Measurements from ENCODE around the gene TEX13B.
A peak's percentile ranks its signal among the peaks of the same experiment; 100 is the strongest.
"Not testable (repeated sequence)": the region's sequence is repeated elsewhere in the genome, so short reads cannot be mapped to it uniquely, and the experiment has no call there.

The TEX13B gene

DNA sequence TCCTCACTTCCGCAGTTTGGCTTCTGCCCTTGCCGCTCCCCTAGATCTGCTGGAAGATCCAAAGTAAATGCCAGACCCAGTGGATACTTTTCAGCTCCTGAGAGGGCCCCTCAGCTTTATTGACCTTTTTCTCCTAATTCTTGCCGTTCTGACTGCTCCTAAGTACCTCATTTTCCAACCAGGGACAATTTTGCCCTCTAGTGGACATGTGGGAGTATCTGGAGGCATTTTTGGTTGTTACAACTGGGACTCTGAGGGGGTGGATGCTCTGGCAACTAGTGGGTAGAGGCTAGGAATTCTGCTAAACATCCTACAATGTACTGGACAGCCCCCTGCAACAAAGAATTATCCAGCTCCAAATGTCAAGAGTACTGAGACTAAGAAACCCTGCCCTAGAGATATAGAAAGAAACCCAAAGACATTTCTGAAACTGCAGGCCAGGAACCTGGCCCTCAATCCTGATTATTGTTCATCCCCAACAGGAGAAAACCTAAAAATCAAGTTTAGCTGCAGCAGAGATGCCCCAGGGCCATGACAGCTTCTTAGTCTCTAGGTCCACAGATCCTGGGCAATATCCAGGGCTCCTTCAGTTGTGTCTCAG, 3.4 kb downstream of the TEX13B start:
- peak; percentile 3 for DNase-seq (ENCODE audit: extremely low read depth, low read depth)
- TF ChIP-seq, protein P1, sequence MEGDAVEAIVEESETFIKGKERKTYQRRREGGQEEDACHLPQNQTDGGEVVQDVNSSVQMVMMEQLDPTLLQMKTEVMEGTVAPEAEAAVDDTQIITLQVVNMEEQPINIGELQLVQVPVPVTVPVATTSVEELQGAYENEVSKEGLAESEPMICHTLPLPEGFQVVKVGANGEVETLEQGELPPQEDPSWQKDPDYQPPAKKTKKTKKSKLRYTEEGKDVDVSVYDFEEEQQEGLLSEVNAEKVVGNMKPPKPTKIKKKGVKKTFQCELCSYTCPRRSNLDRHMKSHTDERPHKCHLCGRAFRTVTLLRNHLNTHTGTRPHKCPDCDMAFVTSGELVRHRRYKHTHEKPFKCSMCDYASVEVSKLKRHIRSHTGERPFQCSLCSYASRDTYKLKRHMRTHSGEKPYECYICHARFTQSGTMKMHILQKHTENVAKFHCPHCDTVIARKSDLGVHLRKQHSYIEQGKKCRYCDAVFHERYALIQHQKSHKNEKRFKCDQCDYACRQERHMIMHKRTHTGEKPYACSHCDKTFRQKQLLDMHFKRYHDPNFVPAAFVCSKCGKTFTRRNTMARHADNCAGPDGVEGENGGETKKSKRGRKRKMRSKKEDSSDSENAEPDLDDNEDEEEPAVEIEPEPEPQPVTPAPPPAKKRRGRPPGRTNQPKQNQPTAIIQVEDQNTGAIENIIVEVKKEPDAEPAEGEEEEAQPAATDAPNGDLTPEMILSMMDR (IDR thresholded peaks at IDR 0.05; ENCODE audit: low read depth, low read length) = peak; percentile 57

DNA sequence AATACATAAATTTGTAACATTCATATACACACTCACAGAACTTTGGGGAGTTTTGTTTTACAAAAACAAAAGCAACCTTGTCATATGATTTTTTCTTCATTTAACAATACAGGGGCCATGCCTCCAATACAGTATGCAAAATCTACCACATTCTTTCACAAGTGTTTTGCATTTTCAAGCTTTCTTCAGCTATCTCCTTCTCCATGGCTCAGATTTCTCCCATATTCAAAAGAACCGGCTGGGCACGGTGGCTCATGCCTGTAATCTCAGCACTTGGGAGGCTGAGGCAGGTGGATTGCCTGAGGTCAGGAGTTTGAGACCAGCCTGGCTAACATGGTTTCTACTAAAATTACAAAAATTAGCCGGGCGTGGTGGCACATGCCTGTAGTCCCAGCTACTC, 4.1 kb downstream of the TEX13B start:
- no peak for DNase-seq (ENCODE audit: extremely low read depth, low read depth)
- TF ChIP-seq, protein P1 (IDR thresholded peaks at IDR 0.05; ENCODE audit: low read depth, low read length) = no peak

DNA sequence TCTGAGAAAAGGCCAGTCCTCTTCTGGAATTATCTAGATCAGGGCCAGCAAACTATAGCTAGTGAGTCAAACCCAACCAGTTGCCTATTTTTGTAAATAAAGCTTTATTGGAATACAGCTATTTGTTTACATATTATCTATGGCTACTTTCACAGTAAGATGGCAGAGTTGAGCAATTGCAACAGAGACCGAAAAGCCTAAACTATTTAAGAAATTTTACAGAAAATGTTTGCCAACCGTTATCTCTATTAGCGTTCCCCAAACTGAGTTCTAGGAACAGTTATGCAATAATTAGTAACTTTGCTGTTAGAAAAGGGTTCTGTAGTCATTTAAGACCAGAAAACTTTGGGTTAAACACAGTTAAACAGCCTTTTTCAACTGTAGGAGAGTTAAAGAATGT, 10.5 kb downstream of the TEX13B start:
- DNase-seq (ENCODE audit: extremely low read depth, low read depth) = no peak
- TF ChIP-seq, protein P1 (IDR thresholded peaks at IDR 0.05; ENCODE audit: low read depth, low read length) = no peak

DNA sequence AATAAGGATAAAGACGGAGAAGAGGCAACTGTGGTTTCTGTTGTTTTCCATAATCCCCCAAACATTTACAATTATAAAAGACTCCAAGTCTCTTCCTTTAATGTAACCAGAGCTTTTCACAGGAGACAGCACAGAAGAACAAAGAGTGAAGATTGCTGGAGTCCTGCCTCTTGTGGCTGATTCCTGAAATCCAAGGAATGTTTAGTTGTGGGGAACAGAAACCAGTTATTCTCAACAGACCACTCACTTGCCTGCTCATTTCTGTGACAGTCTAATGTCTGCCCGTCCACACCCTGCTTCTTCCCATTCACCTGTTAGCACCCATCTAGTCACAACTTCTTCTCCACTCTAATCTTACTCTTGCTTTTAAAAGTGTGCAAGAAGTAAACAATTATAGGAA, 12.1 kb downstream of the TEX13B start:
- DNase-seq (ENCODE audit: extremely low read depth, low read depth) = no peak
- TF ChIP-seq, protein P1 (IDR thresholded peaks at IDR 0.05; ENCODE audit: low read depth, low read length) = no peak

DNA sequence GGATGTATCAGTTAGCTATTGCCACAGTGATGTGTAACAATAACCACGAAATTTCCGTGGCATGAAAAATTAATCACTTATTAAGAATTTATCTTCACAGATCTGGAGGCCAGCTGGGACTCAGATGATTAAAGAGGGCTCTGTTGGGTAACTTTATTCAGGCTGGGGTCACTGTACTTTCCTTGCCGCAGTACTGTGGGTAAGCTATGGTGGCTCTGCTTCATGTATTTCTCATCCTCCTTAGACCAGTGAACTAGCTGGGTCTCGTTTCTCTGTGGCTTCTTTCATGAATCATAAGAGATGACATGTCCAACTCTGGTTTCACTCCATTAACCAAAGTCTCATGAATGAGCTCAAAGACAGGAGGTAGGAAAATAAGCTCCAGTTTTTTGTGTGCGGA, 13.5 kb downstream of the TEX13B start:
- no peak for DNase-seq (ENCODE audit: extremely low read depth, low read depth)
- TF ChIP-seq, protein P1 (IDR thresholded peaks at IDR 0.05; ENCODE audit: low read depth, low read length) = no peak

DNA sequence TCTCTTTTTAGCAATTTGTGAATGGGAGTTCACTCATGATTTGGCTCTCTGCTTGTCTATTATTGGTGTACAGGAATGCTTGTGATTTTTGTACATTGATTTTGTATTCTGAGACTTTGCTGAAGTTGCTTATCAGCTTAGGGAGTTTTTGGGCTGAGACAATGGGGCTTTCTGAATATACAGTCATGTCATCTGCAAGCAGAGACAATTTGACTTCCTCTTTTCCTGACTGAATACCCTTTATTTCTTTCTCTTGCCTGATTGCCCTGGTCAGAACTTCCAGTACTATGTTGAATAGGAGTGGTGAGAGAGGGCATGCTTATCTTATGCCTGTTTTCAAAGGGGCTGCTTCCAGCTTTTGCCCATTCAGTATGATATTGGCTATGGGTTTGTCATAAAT, 26.8 kb downstream of the TEX13B start:
- DNase-seq (ENCODE audit: extremely low read depth, low read depth) = not testable (repeated sequence)

DNA sequence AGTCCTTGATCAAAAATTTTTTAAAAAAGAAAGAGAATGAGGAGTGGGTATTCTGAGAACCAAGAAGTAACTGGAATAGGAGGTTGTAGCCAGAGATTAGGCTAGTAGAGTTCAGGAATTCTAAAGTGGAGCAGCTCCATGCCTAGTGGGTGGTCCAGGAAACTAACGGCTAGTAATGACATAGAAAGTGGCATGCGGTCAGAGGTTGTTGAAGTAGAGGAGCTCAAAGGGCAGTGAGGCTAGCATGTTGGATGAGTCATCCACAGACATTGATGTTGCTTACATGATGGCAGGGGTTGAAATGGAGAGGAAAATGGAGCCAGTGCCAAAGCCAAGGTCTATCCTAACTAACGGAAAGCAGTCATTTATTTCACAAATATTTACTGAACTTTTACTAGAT, 42.1 kb downstream of the TEX13B start:
- DNase-seq (ENCODE audit: extremely low read depth, low read depth) = no peak
- TF ChIP-seq, protein P1 (IDR thresholded peaks at IDR 0.05; ENCODE audit: low read depth, low read length) = no peak

DNA sequence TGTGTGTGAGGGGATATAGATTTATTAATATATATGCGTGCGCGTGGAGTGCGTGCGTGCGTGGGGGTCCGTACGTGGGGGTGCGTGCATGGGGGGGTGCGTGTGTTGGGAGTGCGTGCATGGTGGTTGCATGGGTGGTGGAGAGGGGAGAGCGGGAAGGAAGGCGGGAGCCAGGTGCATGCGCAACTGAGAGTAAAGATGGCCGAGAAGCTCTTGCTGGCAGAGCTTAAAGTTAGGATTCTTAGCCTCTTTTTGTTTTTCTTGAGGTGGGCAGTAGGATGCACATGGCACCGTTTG, 45.8 kb downstream of the TEX13B start:
- TF ChIP-seq, protein P1 (IDR thresholded peaks at IDR 0.05; ENCODE audit: low read depth, low read length) = no peak

More for the DNA sequence above, 45.8 kb downstream of the TEX13B start:
- no peak for DNase-seq (ENCODE audit: extremely low read depth, low read depth)
